Activated T-cell treated with anti-CD3 and anti-CD28 coated beads, Interleukin-2, amount 50 U/mL, for 24 hours (primary cell): ENCODE data around the gene SNTG2.

Experiments
- DNase-seq: peaks from one replicate; pipeline ENCODE4 v3.0.0-alpha.2; 2020
- H3K27ac Mint-ChIP-seq: 2 replicates; pipeline ENCODE4 v1.8.0; 2020; ENCODE audit warnings: mild to moderate bottlenecking, mixed read lengths
- H3K27me3 Mint-ChIP-seq: 2 replicates; pipeline ENCODE4 v1.8.0; 2020; ENCODE audit warnings: mixed read lengths
- H3K36me3 Mint-ChIP-seq: 2 replicates; pipeline ENCODE4 v1.8.0; 2020; ENCODE audit warnings: low read depth, mixed read lengths
- H3K4me1 Mint-ChIP-seq: 2 replicates; pipeline ENCODE4 v1.8.0; 2020; ENCODE audit warnings: low read depth, mixed read lengths
- H3K4me3 Mint-ChIP-seq: 2 replicates; pipeline ENCODE4 v1.8.0; 2020; ENCODE audit warnings: mild to moderate bottlenecking, moderate library complexity, mixed read lengths
- H3K9me3 Mint-ChIP-seq: 2 replicates; pipeline ENCODE4 v1.8.0; 2020; ENCODE audit warnings: mixed read lengths

Gene SNTG2

GRCh38 chr2:1150724-1151511, 200.3 kb downstream of the SNTG2 start:
- Mint-ChIP-seq H3K4me3 (no peak overlapping the region), H3K9me3 (no peaks in the 10 kb centered on the region), H3K36me3 (no peaks in the 10 kb centered on the region), H3K4me1 (peaks cover 2% of the 10 kb centered on the region), H3K27ac (no peak overlapping the region), H3K27me3 (no peaks in the 10 kb centered on the region)
- no peak for DNase-seq

DNA sequence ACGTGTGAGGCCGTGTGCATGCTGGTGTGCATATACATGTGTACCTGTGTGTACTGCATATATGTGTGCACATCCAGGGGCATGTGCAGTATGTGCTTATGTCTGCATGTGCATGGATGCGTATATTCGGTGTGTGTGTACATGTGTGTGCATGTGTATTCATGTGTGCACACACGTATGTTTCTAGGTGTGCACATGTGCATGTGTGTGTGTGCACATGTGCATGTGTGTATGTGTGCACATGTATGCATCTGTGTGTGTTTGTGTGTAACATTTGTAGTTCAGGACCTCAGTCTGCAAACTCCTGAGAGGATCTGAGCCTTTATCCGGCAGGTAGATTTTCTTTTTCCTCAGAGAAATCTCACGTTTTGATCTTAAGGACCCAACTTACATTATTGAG, 201.7 kb downstream of the SNTG2 start:
- H3K27ac Mint-ChIP-seq: no peak overlapping the region
- H3K4me1 Mint-ChIP-seq: peaks cover 2% of the 10 kb centered on the region
- H3K4me3 Mint-ChIP-seq: no peak overlapping the region
- no peaks in the 10 kb centered on the region for H3K9me3 Mint-ChIP-seq
- H3K27me3 Mint-ChIP-seq: no peaks in the 10 kb centered on the region
- DNase-seq: no peak
- H3K36me3 Mint-ChIP-seq: no peaks in the 10 kb centered on the region

GRCh38 chr2:1153920-1154319, 203.3 kb downstream of the SNTG2 start:
- Mint-ChIP-seq H3K4me3 (no peak overlapping the region), H3K27ac (no peak overlapping the region), H3K4me1 (peaks cover 2% of the 10 kb centered on the region), H3K27me3 (no peaks in the 10 kb centered on the region), H3K9me3 (no peaks in the 10 kb centered on the region), H3K36me3 (no peaks in the 10 kb centered on the region)
- DNase-seq: no peak

- no peak overlapping the region for H3K27ac Mint-ChIP-seq
- no peaks in the 10 kb centered on the region for H3K9me3 Mint-ChIP-seq
- H3K27me3 Mint-ChIP-seq: no peaks in the 10 kb centered on the region
- no peaks in the 10 kb centered on the region for H3K36me3 Mint-ChIP-seq
- H3K4me1 Mint-ChIP-seq: peaks cover 2% of the 10 kb centered on the region
- no peak overlapping the region for H3K4me3 Mint-ChIP-seq
- no peak for DNase-seq
Measured at GRCh38 chr2:1154710-1155594, 204.3 kb downstream of the SNTG2 start.

GRCh38 chr2:1156059-1156458, 205.4 kb downstream of the SNTG2 start:
- no peak overlapping the region for H3K4me3 Mint-ChIP-seq
- no peaks in the 10 kb centered on the region for H3K9me3 Mint-ChIP-seq
- peaks cover under 1% of the 10 kb centered on the region for H3K4me1 Mint-ChIP-seq
- H3K36me3 Mint-ChIP-seq: no peaks in the 10 kb centered on the region
- DNase-seq: no peak
- no peaks in the 10 kb centered on the region for H3K27me3 Mint-ChIP-seq
- H3K27ac Mint-ChIP-seq: no peak overlapping the region

GRCh38 chr2:1156531-1156930, 205.9 kb downstream of the SNTG2 start:
- no peak for DNase-seq
- Mint-ChIP-seq H3K36me3 (no peaks in the 10 kb centered on the region), H3K27ac (no peak overlapping the region), H3K4me1 (peaks cover 1% of the 10 kb centered on the region), H3K4me3 (no peak overlapping the region), H3K9me3 (no peaks in the 10 kb centered on the region), H3K27me3 (no peaks in the 10 kb centered on the region)

GRCh38 chr2:1157107-1157506, 206.5 kb downstream of the SNTG2 start:
- Mint-ChIP-seq H3K36me3 (no peaks in the 10 kb centered on the region), H3K4me1 (peaks cover 2% of the 10 kb centered on the region)

GRCh38 chr2:1159013-1159412, 208.4 kb downstream of the SNTG2 start:
- peaks cover 21% of the 10 kb centered on the region for H3K4me1 Mint-ChIP-seq
- no peaks in the 10 kb centered on the region for H3K27me3 Mint-ChIP-seq
- no peak overlapping the region for H3K27ac Mint-ChIP-seq
- DNase-seq: no peak
- no peak overlapping the region for H3K4me3 Mint-ChIP-seq
- peaks cover 14% of the 10 kb centered on the region for H3K9me3 Mint-ChIP-seq
- peaks cover 13% of the 10 kb centered on the region for H3K36me3 Mint-ChIP-seq

More at GRCh38 chr2:1157107-1157506, 206.5 kb downstream of the SNTG2 start:
- Mint-ChIP-seq H3K27me3 (no peaks in the 10 kb centered on the region), H3K27ac (no peak overlapping the region), H3K4me3 (no peak overlapping the region), H3K9me3 (no peaks in the 10 kb centered on the region)
- no peak for DNase-seq

DNA sequence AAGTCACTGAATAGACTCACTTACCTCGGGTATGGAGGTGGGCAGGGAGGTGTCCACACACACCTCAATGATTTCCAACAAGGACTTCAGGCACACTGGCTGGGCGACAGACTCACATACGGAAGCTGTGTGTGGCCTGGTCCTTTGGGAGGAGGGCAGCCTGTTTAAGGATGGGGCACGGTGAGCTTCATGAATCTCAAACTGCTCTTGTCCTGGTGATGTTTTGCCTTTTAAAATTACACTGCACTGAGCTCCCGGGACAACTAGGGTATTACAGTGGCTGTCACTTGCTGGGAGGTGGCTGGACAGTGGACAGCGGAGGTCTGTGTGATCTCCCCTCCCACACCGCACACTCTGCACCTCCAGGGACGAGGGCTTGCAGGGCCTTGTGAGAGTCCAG, 211.6 kb downstream of the SNTG2 start:
- Mint-ChIP-seq H3K4me3 (no peak overlapping the region), H3K4me1 (peaks cover 40% of the 10 kb centered on the region), H3K27me3 (no peaks in the 10 kb centered on the region), H3K36me3 (peaks cover 13% of the 10 kb centered on the region), H3K27ac (peak overlapping the region; percentile 94), H3K9me3 (peaks cover 23% of the 10 kb centered on the region)
- no peak for DNase-seq

- peak; percentile 65 for DNase-seq
- H3K27ac Mint-ChIP-seq: peak overlapping the region; percentile 94
- H3K27me3 Mint-ChIP-seq: no peaks in the 10 kb centered on the region
- peaks cover 40% of the 10 kb centered on the region for H3K4me1 Mint-ChIP-seq
- peak overlapping the region; percentile 7 for H3K4me3 Mint-ChIP-seq
- H3K9me3 Mint-ChIP-seq: peaks cover 23% of the 10 kb centered on the region
- H3K36me3 Mint-ChIP-seq: peaks cover 13% of the 10 kb centered on the region
Measured at GRCh38 chr2:1162768-1163584, 212.3 kb downstream of the SNTG2 start.

GRCh38 chr2:1166976-1167375, 216.3 kb downstream of the SNTG2 start:
- peaks cover 13% of the 10 kb centered on the region for H3K36me3 Mint-ChIP-seq
- no peak overlapping the region for H3K4me3 Mint-ChIP-seq
- H3K9me3 Mint-ChIP-seq: peaks cover 30% of the 10 kb centered on the region
- no peak for DNase-seq
- H3K27me3 Mint-ChIP-seq: no peaks in the 10 kb centered on the region
- H3K4me1 Mint-ChIP-seq: peaks cover 49% of the 10 kb centered on the region
- peak overlapping the region; percentile 81 for H3K27ac Mint-ChIP-seq

DNA sequence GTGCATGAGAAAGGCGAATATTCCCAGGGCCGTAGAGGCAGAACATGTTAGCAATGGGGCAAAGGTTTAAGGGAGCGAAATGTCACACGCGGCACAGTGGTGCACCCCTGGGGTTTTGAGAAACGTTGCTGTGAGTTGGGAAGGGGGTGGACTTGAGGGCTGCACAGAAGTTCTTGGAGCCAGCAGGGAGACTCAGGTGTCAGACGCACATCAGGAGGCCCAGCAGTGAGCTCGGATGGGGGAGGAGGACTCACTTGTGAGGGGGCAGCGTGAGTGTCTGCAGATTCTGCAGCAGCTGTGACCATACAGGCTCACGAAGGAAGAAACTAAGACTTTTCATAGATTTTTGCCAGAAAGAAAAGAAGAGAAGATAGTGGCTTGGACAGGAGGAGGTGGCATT, 218.2 kb downstream of the SNTG2 start:
- peaks cover 18% of the 10 kb centered on the region for H3K9me3 Mint-ChIP-seq
- no peaks in the 10 kb centered on the region for H3K36me3 Mint-ChIP-seq
- peaks cover 31% of the 10 kb centered on the region for H3K4me1 Mint-ChIP-seq
- H3K4me3 Mint-ChIP-seq: no peak overlapping the region
- H3K27ac Mint-ChIP-seq: no peak overlapping the region
- no peaks in the 10 kb centered on the region for H3K27me3 Mint-ChIP-seq
- no peak for DNase-seq

DNA sequence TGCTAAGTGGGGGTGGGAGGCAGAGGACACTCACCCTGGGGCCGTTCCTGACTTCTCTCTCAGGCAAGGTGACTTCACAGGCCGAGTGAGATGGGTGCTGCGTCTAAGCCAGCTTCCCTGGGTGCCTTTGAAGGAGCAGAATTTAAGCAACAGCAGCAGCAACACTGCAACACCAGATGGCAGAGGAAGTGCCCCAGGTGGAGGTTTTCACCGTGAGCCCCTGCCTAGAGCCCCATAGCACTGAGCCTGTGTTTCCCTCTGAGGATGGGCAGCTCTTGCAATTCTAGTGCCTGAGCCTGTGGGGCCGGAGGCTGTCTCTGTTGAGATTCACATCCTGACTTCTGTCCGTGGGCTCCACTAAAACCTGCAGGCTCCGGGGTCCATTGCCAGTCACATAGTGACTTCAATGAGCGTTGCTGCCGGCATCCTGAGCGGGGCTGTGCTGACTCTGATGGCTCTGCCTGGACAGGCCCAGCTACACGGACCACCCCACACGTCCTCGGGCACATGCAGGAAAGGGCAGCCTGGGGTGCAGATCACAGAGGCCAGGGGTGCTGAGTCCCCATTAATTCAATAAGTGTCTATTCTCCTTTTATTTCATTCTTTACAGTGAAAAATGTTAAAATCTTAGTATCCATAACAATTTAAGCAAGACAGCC, 218.8 kb downstream of the SNTG2 start:
- Mint-ChIP-seq H3K4me3 (no peak overlapping the region), H3K27me3 (no peaks in the 10 kb centered on the region), H3K27ac (no peak overlapping the region), H3K4me1 (peaks cover 28% of the 10 kb centered on the region), H3K36me3 (no peaks in the 10 kb centered on the region), H3K9me3 (peaks cover 16% of the 10 kb centered on the region)
- no peak for DNase-seq

DNA sequence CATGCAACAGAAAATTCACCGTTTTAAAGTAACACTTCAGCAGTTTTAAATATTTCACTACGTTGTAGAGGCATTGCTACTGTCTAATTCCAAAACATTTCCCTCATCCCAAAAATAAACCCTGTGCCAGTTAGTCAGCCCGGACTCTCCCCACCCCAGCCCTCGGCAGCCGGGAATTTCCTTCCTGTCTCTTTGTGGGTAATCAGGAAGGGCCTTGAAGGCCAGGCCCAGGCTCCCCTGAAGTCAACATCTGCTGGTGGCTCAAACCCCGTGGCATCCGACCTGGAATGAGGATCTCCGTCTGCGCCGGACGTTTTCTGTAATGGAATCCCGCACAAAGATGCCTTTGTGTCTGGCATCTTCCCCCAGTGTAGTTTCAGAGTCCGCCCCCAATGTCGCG, 219.6 kb downstream of the SNTG2 start:
- H3K36me3 Mint-ChIP-seq: no peaks in the 10 kb centered on the region
- H3K4me1 Mint-ChIP-seq: peaks cover 21% of the 10 kb centered on the region
- H3K27ac Mint-ChIP-seq: no peak overlapping the region
- H3K9me3 Mint-ChIP-seq: peaks cover 12% of the 10 kb centered on the region
- H3K4me3 Mint-ChIP-seq: no peak overlapping the region
- no peak for DNase-seq
- no peaks in the 10 kb centered on the region for H3K27me3 Mint-ChIP-seq
